ENCODE data around the gene PYURF. TPM values are rescaled to one million over a fixed set of nuclear protein-coding genes. Genes with fewer than 3 reads are reported as not detected.

Gene PYURF
- total and polyA plus RNA-seq, 10 donors: 48.2 to 110 (median 76.9) TPM

DNA sequence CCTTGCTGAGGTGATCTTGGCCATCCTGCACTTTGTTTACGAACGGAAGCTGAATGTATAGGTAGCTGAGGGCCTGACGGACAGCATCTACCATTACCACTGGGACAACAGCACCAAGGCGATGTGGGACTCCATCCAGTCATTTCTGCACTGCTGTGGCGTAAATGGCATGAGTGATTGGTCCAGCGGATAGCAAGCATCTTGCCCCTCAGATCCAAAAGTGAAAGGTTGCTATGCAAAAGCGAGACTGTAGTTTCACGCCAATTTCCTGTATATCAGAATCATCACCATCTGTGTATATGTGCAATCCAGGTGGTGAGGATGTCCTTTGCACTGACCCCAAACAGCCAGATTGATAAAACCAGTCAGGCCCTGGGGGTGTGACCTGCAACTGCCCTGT lies 4.2 kb upstream of the PYURF start:
- TF ChIP-seq POLR2A (IDR thresholded peaks at IDR 0.05): no peak
- TF ChIP-seq, protein P1, sequence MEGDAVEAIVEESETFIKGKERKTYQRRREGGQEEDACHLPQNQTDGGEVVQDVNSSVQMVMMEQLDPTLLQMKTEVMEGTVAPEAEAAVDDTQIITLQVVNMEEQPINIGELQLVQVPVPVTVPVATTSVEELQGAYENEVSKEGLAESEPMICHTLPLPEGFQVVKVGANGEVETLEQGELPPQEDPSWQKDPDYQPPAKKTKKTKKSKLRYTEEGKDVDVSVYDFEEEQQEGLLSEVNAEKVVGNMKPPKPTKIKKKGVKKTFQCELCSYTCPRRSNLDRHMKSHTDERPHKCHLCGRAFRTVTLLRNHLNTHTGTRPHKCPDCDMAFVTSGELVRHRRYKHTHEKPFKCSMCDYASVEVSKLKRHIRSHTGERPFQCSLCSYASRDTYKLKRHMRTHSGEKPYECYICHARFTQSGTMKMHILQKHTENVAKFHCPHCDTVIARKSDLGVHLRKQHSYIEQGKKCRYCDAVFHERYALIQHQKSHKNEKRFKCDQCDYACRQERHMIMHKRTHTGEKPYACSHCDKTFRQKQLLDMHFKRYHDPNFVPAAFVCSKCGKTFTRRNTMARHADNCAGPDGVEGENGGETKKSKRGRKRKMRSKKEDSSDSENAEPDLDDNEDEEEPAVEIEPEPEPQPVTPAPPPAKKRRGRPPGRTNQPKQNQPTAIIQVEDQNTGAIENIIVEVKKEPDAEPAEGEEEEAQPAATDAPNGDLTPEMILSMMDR (IDR thresholded peaks at IDR 0.05 in 8 of 11, conservative IDR thresholded peaks at IDR 0.05 in 3 of 11): no peak
- no peak for TF ChIP-seq POLR2AphosphoS5 (IDR thresholded peaks at IDR 0.05)
- Histone ChIP-seq H3K27ac (no peak overlapping the region), H3K27me3 (replicated peaks in 1 of 7) (no peaks in the 10 kb centered on the region), H3K4me1 (peaks cover under 1 to 35% (median 20%) of the 10 kb centered on the region in 6 donors), H3K36me3 (no peaks in the 10 kb centered on the region), H3K9me3 (no peaks in the 10 kb centered on the region), H3K4me3 (peak overlapping the region in 1 of 8 donors; percentile 42)
- intact Hi-C loops (cut with DNase I; ENCODE audit: low total_unique reads): no loop called here
- 86 to 89% (median 87%) methylated on average over 8 of the region's 8 CpGs for WGBS, 5 donors
- DNase-seq: no peak

DNA sequence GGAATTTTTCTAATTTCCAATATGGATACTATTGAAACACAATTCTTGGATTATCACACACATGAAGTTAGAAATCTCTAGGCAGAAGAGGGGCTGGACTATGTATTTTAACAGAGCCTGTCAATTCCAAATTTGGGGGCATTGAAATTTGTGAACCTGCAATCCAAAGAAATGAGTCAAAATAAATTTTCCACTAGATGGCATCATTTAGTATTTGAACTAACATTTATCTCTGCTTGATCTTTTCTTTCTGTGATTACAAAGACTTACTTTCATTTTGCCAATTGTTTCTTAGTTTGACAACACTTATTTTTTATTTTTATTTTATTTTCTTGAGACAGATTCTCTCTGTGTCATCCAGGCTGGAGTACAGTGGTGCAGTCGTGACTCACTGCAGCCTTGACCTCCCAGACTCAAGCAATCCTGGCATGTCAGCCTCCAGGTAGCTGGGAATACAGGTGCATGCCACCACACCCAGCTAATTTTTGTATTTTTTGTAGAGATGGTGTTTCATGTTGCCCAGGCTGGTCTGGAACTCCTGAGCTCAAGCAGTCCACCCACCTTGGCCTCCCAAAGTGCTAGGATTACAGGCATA lies 2.7 kb upstream of the PYURF start:
- no peak overlapping the region for H3K4me3 ChIP-seq
- no peaks in the 10 kb centered on the region for H3K9me3 ChIP-seq
- DNase-seq: no peak
- H3K27ac ChIP-seq: no peak overlapping the region
- TF ChIP-seq, protein P1 (IDR thresholded peaks at IDR 0.05 in 8 of 11, conservative IDR thresholded peaks at IDR 0.05 in 3 of 11): peak in 7 of 11 experiments; percentile 17 to 53 (median 31)
- no peak for TF ChIP-seq POLR2A (IDR thresholded peaks at IDR 0.05)
- intact Hi-C loops (cut with DNase I; ENCODE audit: low total_unique reads): no loop called here
- peaks cover 0 to 4% (median 3%) of the 10 kb centered on the region in 6 donors for H3K36me3 ChIP-seq
- no peaks in the 10 kb centered on the region for H3K27me3 ChIP-seq (replicated peaks in 1 of 7)
- H3K4me1 ChIP-seq: peaks cover 9 to 49% (median 32%) of the 10 kb centered on the region in 6 donors
- WGBS, 5 donors: 33 to 56% (median 40%) methylated on average over 1 of the region's 1 CpG

DNA sequence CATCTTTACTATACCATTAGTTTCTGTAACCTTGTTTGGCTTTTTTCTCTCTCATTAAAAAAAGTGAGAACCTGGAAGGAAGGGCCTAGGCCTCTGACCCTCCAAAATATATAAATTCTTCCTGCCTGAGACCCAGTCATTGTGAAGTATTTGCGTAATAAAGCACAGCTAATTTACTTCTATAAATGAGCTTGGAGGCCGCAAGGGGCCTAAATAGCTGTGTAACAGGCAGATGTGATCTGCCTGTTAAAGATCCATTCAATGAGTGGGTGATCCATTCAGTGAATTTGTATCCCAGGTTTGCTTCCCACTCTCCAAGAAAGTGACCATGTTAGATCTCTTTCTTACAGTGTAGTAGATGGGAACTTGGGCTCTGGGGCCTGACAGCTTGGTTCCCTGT lies 595 bp upstream of the PYURF start:
- H3K36me3 ChIP-seq: peaks cover 0 to 26% (median 15%) of the 10 kb centered on the region in 6 donors
- H3K9me3 ChIP-seq: no peaks in the 10 kb centered on the region
- peaks cover 9 to 49% (median 35%) of the 10 kb centered on the region in 6 donors for H3K4me1 ChIP-seq
- 42 to 62% (median 53%) methylated on average over 2 of the region's 2 CpGs for WGBS, 5 donors
- H3K27ac ChIP-seq: peak overlapping the region; percentile 84 to 93 (median 89)
- peak overlapping the region; percentile 76 to 97 (median 82) for H3K4me3 ChIP-seq
- intact Hi-C loops (cut with DNase I; ENCODE audit: low total_unique reads): no loop called here
- DNase-seq: no peak
- TF ChIP-seq, protein P1 (IDR thresholded peaks at IDR 0.05 in 8 of 11, conservative IDR thresholded peaks at IDR 0.05 in 3 of 11): no peak
- TF ChIP-seq POLR2AphosphoS5 (IDR thresholded peaks at IDR 0.05) (no peak), POLR2A (IDR thresholded peaks at IDR 0.05) (no peak)
- no peaks in the 10 kb centered on the region for H3K27me3 ChIP-seq (replicated peaks in 1 of 7)

- intact Hi-C loops (cut with DNase I; ENCODE audit: low total_unique reads): no loop called here
- Histone ChIP-seq H3K27ac (peak overlapping the region; percentile 84 to 93 (median 89)), H3K36me3 (peaks cover 0 to 32% (median 15%) of the 10 kb centered on the region in 6 donors), H3K27me3 (replicated peaks in 1 of 7) (no peaks in the 10 kb centered on the region), H3K4me1 (peaks cover 9 to 49% (median 35%) of the 10 kb centered on the region in 6 donors), H3K9me3 (no peaks in the 10 kb centered on the region), H3K4me3 (peak overlapping the region; percentile 76 to 97 (median 82))
- 0 to 3% (median 1%) methylated on average over 28 of the region's 28 CpGs for WGBS, 5 donors
- peak; percentile 82 for DNase-seq
- TF ChIP-seq, protein P1 (IDR thresholded peaks at IDR 0.05 in 8 of 11, conservative IDR thresholded peaks at IDR 0.05 in 3 of 11): no peak
- TF ChIP-seq POLR2A (IDR thresholded peaks at IDR 0.05) (no peak), POLR2AphosphoS5 (IDR thresholded peaks at IDR 0.05) (no peak)
These were observed 763 bp downstream of the PYURF start for GRCh38 chr4:88522702-88523324.

Data from spleen (tissue), 11 donors.